NCI-H345 (cell line): ENCODE measurements around the gene PTGES.
"Not testable (repeated sequence)": the region's sequence is repeated elsewhere in the genome, so short reads cannot be mapped to it uniquely, and the experiment has no call there.

ENCODE experiments used
- DNase-seq: peaks from one replicate; lab custom pipeline; 2025; lab: John Stamatoyannopoulos, UW

Gene PTGES

GRCh38 chr9:129770741-129771140, 17.9 kb upstream of the PTGES start:
- DNase-seq, result no peak

- no peak for DNase-seq
These were observed 16.8 kb upstream of the PTGES start for GRCh38 chr9:129769669-129770068.

GRCh38 chr9:129768486-129768885, 15.6 kb upstream of the PTGES start:
- no peak for DNase-seq

DNA sequence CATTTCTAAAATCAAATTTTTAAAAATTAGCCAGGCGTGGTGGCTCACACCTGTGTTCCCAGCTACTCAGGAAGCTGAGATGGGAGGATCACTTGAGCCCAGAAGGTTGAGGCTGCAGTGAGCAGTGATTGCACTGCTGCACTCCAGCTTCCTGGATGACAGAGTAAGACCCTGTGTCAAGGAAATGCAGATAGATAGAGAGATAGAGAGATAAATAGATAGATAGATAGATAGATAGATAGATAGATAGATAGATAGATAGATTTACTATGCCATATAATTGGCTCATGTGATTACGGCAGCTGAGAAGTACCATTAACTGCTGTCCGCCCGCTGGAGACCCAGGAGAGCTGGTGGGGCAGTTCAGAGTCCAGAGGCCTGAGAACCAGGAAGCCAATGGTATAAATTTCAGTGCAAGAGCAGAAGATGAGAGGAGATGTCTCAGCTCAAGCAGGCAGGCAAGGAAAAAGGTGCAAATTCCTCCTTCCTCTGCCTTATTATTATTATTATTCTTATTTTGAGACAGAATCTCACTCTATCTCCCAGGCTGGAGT, 13.0 kb upstream of the PTGES start:
- no peak for DNase-seq

GRCh38 chr9:129762985-129763926, 10.4 kb upstream of the PTGES start:
- no peak for DNase-seq

GRCh38 chr9:129762370-129762984, 9.6 kb upstream of the PTGES start:
- DNase-seq, result not testable (repeated sequence)

DNA sequence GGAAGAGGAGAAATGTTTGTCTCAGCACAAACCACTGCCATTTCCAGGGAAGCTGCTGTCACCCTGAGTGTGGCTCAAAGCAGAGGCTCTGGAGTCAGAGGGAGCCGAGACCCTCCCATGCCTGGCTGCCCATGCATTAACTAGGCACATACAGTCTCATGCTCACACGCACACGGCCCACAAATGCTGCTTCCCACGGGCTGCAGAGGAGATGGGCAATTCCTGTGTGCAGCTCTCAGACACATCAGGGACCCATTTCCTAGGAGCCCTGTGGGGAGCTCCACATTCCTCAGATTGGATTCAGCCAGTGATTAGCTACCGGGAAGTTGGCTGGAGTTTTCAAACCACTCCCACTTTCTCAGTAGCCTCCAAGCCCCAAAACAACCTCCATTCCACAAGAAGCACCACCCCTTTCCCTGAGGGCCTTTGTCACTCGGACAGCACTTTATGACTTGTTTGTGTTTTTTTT, 9.1 kb upstream of the PTGES start:
- DNase-seq, result no peak

GRCh38 chr9:129761293-129761900, 8.6 kb upstream of the PTGES start:
- DNase-seq, result no peak

GRCh38 chr9:129760784-129761183, 7.9 kb upstream of the PTGES start:
- DNase-seq, result not testable (repeated sequence)

- DNase-seq, result no peak
These were observed 7.1 kb upstream of the PTGES start for GRCh38 chr9:129759804-129760502.

GRCh38 chr9:129759319-129759718, 6.5 kb upstream of the PTGES start:
- no peak for DNase-seq

DNA sequence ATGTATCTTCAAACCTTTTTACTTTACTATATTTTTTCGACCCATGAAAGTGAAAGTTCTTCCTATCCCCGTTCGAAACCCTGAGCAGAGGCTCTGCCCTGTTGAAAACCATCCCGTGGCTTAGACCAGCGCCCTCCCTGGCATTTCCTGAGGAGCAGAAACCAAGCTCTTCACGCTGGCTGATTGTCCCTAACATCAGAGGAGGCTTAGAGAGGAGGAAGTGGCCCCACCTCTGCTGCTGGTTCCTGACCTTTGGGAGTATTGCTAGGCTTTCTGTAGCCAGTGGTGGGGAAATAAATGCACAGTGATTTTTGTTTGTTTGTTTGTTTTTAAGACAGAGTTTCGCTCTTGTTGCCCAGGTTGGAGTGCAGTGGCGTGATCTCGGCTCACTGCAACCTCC, 4.2 kb upstream of the PTGES start:
- DNase-seq, result no peak

- DNase-seq, result no peak
These were observed 3.3 kb upstream of the PTGES start for GRCh38 chr9:129756191-129756590.

GRCh38 chr9:129755151-129755550, 2.3 kb upstream of the PTGES start:
- no peak for DNase-seq

- DNase-seq, result peak; percentile 89
These were observed 721 bp downstream of the PTGES start for GRCh38 chr9:129751841-129752801.

GRCh38 chr9:129750013-129750638, 2.7 kb downstream of the PTGES start:
- DNase-seq, result no peak

DNA sequence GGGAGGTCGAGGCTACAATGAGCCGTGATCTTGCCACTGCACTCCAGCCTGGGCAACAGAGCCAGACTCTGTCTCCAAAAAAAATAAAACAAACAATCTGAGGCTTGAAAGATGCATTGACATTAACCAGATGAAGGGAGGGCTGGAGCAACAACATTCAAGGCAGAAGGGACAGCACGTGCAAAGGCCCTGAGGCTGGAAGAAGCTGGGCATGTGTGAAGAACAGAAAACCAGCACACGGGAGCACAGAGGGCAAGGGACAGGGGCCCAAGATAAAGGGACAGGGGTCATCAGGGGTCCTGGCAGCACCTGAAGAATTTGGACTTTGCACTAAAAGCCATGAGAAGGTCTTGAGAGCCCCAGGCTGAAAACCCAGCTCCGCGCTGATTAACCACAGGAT, 3.3 kb downstream of the PTGES start:
- no peak for DNase-seq

- not testable (repeated sequence) for DNase-seq
These were observed 3.8 kb downstream of the PTGES start for GRCh38 chr9:129749052-129749451.

DNA sequence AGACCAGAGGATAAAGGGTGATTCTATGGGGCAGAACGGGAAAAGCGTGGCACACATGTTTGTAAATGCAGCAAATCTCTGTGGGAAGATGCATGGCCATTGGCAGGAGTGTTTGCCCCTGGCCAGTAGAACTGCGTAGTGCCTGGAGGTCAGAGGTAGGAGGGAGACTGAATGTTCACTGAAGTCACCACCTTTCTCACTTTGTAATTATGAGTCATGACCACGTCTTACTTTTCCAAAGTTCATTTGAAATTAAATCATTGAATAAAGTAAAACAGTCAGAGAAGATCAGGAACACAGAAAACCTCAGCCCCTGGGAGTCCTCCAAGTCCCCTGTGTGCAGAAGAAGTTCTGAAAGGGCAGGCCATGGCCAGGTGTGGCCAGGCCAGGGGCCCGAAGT, 4.6 kb downstream of the PTGES start:
- no peak for DNase-seq

- DNase-seq, result no peak
These were observed 6.6 kb downstream of the PTGES start for GRCh38 chr9:129746092-129746777.
